Islet of Langerhans (tissue), 1 donor: Measurements from ENCODE around the gene KBTBD4.
"Not testable (repeated sequence)": the region's sequence is repeated elsewhere in the genome, so short reads cannot be mapped to it uniquely, and the experiment has no call there.

Experiments used
- FAIRE-seq: peaks from one replicate; lab custom pipeline; 2011; peaks lifted over from hg19 to GRCh38; lab: Jason Lieb, UNC

Gene KBTBD4

DNA sequence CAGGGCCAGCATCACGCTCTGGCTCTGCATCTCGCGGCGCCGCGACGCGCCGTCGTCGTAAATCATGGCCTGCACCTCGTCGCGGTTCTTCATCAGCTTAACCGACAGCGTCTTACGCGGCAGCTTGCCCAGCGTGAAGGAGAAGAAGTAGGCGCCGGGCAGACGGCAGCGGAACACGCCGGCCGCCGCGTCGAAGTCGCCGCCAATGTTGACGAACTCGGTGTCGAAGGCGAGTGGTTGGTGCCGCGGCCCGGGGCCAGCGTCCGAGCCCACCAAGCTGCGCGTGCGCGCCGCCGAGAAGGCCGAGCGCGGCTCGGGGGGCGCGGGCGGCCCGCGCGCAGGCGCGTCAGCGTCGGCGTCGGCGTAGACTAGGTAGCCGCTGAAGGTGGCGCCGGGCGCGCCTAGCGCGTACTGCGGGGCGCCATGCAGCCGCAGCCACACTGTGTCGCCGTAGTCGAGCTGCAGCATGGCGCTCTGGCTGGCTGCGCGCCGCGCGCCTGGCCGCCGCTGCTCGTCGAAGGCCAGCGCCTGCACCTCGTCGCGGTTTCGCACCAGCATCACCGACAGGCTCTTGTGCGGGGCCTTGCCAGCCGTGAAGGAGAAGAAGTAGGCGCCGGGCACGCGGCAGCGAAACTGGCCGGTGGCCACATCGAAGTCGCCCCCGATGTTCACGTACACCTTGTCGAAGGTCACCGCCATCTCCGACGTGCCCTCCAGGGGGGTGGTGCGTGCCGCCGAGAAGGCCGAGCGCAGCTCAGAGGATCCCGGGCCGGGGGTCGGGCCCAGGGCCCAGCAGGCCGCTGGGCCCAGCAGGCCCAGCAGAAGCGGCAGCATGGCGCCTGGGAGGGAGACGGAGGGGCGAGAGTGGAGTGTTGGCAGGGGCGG, 11.4 kb upstream of the KBTBD4 start:
- no peak for FAIRE-seq

DNA sequence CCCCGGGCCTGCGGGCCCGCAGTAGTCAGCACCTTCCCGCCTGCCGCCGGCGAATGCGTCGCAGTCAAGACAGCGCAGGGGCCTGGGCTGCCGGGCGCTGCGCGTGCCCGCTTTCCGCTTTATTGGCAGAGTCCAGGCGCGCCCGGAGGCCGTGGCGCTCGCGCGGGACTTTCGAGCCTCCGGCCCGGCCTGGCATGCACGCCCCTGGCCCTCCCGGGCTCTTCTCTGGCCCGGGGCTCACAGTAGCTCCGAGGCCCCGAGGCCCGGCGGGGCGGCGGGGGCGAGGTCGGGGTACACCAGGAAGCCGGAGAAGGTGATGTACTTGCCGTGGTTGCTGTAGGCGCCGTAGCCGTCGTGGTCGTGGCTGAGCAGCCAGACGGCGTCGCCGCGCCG, 10.8 kb upstream of the KBTBD4 start:
- no peak for FAIRE-seq

DNA sequence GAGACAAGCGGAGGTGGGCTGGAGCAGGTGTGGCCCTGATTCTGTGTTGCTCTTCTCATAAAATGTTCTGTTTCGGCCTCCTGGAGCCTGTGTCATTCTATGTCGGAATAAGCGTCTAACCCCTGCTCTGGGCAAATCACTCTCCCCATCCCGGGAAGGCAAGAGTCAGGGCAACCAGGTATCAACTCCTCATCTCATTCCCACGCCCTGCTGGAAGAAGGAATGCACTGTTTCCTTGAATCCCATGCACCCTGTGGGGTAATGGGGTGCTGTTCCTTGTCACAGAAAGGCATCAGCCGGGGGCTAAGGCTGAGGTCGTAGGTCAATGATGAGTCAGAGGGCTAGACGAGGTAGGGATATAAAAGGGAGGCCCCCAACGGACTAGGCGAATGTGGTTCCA, 10.3 kb upstream of the KBTBD4 start:
- FAIRE-seq = no peak

DNA sequence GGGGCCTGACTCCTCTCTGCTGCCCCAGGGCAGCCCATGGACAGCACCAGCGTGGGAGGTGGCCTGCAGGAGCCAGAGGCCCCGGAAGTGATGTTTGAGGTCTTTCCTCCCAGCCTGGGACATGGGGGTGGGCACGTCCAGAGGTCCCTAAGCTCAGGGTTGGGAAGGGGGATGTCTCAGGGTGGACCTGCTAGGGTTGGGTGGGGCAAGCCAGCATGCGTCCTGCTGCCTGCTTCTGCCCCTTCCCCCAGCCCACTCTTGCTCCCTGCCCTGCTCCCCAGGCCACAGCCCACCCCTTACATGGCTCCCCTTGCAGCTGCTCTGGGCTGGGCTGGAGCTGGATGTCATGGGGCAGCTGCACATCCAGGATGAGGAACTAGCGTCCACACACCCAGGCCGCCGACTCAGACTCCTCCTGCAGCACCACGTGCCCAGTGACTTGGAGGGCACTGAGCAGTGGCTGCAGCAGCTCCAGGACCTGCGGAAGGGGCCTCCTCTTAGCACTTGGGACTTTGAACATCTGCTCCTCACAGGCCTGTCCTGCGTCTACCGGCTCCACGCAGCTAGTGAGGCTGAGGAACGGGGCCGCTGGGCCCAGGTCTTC, 9.1 kb upstream of the KBTBD4 start:
- no peak for FAIRE-seq

- FAIRE-seq = no peak
Measured at GRCh38 chr11:47587039-47587716, 8.4 kb upstream of the KBTBD4 start.

GRCh38 chr11:47586098-47586855, 7.5 kb upstream of the KBTBD4 start, which contains the start of gene FAM180B:
Gene FAM180B (plus strand): TSS chr11:47586678. CDS start chr11:47586769, 91 bp downstream.
- FAIRE-seq = no peak

GRCh38 chr11:47583844-47584243, 5.1 kb upstream of the KBTBD4 start:
- FAIRE-seq = no peak

GRCh38 chr11:47577460-47578041, 1.2 kb downstream of the KBTBD4 start:
- FAIRE-seq = no peak

- no peak for FAIRE-seq
Measured at GRCh38 chr11:47573321-47573720, 5.4 kb downstream of the KBTBD4 start.

DNA sequence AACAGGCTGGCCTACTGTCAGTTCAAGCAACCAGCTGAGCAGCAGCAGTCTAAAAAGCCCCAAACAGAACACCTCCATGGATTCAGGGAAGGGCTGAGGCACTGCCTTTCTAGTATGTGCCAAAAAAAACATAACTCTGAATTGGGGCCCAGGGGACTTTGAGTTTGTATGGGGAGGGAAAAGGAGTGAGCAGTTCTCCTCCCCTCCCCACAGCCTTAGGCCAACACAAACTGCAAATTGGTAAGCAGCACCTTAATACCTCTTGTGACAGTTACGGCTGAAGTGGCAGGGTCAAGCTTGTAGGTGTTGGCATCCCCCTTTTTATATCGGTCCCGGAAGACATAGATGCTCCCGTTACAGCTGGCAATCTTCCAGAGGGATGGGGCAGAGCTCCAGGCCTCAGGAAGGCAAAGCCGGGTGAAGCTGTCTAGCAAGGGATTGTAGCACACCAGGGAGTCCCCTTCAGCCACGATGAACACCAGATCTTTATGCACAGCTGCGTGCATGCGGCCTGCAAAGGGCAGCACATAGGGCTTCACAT, 6.0 kb downstream of the KBTBD4 start:
- no peak for FAIRE-seq

DNA sequence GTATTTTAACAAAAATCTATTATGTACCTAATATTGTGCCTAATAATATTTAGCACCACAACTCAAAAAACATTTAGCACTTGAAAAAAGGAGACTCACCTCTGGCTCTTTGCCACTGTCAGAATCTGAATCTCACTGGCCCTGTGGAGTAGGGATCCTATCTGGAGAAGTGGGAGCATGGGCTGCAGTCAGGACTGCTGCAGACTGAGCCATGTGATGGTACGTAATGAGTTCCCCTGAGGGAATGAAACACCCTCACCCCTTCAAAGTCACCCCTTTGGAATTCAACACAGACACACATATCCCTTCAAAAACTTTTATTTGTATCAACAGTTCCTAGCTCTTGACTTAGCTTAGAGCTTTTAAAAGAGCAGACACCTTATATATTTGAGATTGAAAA, 6.9 kb downstream of the KBTBD4 start:
- no peak for FAIRE-seq

DNA sequence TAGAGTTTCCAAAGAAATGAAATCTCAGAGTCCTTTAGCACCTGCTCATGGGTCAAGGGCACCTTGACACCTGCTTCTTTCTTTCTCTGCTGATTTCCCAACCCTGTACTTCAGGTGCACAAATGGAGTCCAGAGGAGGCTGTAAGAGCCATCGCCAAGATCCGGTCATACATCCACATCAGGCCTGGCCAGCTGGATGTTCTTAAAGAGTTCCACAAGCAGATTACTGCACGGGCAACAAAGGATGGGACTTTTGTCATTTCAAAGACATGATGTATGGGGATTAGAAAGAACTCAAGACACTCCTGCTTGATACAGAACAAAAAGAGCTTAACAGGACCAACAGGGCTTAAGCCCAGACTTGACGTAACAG, 7.4 kb downstream of the KBTBD4 start:
- no peak for FAIRE-seq

GRCh38 chr11:47570651-47571356, 8.0 kb downstream of the KBTBD4 start:
- no peak for FAIRE-seq

GRCh38 chr11:47569646-47570045, 9.1 kb downstream of the KBTBD4 start:
- no peak for FAIRE-seq

DNA sequence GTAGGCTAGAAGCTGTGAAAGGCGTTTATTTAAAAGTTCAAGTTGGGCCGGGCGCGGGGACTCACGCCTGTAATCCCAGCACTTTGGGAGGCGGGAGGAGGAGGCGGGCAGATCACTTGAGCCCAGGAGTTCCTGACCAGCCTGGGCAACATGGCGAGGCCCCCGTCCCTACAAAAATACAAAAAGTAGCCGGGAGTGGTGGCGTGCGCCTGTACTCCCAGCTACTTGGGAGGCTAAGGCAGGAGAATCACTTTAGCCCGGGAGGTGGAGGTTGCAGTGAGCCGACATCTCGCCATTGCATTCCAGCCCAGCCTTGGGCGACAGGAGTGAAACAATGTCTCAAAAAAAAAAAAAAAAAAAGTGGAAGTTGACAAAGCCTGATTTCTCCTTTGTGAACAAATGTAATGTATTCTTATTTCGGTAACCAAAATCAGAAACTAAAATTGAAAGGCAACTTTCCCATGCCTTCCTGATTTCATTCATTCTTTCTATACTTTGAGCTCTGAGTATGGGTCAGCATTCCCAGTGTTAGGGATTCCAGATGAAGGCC, 12.5 kb downstream of the KBTBD4 start:
- FAIRE-seq = no peak

DNA sequence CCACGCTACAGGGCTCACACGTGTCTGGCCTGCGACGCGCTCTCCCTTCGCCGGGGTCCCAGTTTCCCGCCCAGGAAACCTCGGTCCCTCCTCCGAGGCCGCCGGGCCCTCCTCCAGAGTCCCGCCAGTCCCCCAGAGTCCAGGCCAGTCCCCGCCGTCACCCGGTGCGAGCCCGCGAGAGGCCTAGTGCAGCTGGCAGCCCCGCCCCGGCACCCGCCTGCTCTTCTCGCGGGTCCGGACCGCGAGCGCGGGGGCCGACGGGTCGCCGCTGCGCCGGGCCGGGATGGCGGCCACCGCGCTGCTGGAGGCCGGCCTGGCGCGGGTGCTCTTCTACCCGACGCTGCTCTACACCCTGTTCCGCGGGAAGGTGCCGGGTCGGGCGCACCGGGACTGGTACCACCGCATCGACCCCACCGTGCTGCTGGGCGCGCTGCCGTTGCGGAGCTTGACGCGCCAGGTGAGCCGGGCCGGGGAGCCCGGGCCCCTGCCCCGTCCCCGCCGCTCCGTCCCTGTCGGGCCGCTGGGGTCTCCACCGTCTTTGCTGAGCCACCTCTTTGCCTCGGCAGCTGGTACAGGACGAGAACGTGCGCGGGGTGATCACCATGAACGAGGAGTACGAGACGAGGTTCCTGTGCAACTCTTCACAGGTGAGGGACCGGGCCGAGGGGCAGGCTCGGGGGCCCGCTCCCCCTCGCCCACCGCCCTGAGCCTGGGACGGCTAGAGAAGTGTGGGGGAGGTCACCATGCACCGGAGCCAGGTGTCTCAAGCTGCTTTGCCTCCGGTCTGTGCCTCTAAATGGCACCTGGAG, 13.2 kb downstream of the KBTBD4 start, which contains the start of gene PTPMT1:
Gene PTPMT1 (plus strand): TSS at position 260 of the 809 bp plus-strand sequence. CDS start 24 bp downstream, at position 284.
- FAIRE-seq = no peak

DNA sequence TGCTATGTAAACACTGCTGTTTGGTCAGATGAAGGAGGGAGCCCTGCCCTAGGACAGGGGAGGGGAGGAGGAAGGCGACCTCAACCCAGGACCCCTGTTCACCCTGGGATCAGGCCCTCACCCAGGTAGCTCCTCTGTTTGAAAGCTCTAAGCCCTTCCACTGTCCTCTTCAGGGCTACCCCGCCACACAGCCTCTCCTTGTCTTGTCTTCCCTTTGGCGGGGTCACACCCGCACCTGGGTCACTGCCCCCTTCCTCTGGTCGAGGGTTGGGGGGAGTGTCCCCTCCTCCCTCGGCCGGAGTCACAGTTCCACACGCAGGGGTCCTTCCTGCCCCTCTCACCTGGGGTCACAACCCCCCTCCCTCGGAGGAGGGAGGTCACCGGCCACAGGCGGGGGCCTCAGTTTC, 13.8 kb downstream of the KBTBD4 start:
- FAIRE-seq = no peak

GRCh38 chr11:47564366-47564765, 14.4 kb downstream of the KBTBD4 start:
- FAIRE-seq = not testable (repeated sequence)

- not testable (repeated sequence) for FAIRE-seq
Measured at GRCh38 chr11:47562393-47562792, 16.4 kb downstream of the KBTBD4 start.

DNA sequence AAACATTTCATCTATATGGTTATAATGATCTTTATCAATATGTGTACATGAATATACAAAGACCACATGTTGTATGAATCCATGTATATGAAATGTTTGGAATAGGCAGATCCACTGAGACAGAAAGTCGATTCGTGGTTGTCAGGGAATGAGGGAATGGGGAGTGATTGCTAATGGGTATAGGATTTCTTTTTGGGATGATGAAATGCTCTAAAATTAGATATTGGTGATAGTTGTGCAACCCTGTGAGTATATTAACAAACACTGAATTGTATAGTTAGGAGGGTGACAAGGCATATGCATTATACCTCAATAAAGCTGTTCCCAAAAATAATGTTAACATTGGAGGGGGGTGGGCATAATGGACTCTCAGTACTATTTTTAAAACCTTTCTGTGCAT, 18.3 kb downstream of the KBTBD4 start:
- no peak for FAIRE-seq
